K562 (cell line): ENCODE measurements around the gene NR0B2.

Experiments used
- AFF4 ChIP-seq: sonication (generic); formaldehyde crosslinking; IDR thresholded peaks from 2 replicates; pipeline ENCODE4 v1.8.0; 2023; ENCODE audit warnings: mild to moderate bottlenecking, missing genetic modification reagents
- CTCF ChIP-seq, 3 experiments: IDR thresholded peaks in 2 of 3; conservative IDR thresholded peaks in 1 of 3; 2 replicates each; pipeline ENCODE4 v1.5.1; 2011 to 2012; ENCODE audit warnings: low read length in 3 of 3, mild to moderate bottlenecking in 3 of 3, control low read depth in 2 of 3, improper control_type of control experiment in 1 of 3, inconsistent platforms in 1 of 3, low read depth in 1 of 3, mixed read lengths in 1 of 3, moderate library complexity in 1 of 3; ENCODE audit not compliant: insufficient read depth in 2 of 3
- FOXA1 ChIP-seq: fragments of 450-650 bp; IDR thresholded peaks from 2 replicates; pipeline ENCODE4 v1.6.1; 2016; ENCODE audit warnings: mild to moderate bottlenecking, borderline replicate concordance
- HMGXB4 ChIP-seq: sonication (generic); formaldehyde crosslinking; IDR thresholded peaks from 2 replicates; pipeline ENCODE4 v1.8.1; 2023; ENCODE audit warnings: mild to moderate bottlenecking, missing genetic modification reagents
- PKNOX1 ChIP-seq: fragments of 450-650 bp; IDR thresholded peaks from 2 replicates; pipeline ENCODE4 v1.6.1; 2016
- SOX6 ChIP-seq: fragments of 450-650 bp; IDR thresholded peaks from 2 replicates; pipeline ENCODE4 v1.6.1; 2014; ENCODE audit warnings: mild to moderate bottlenecking
- STAG1 ChIP-seq: sonication (generic); formaldehyde crosslinking; IDR thresholded peaks from 2 replicates; pipeline ENCODE4 v1.5.0; 2020; ENCODE audit warnings: missing genetic modification reagents, borderline replicate concordance
- TAF1 ChIP-seq: IDR thresholded peaks from 2 replicates; pipeline ENCODE4 v1.6.1; 2011; ENCODE audit warnings: mild to moderate bottlenecking, low read length, moderate library complexity; ENCODE audit not compliant: insufficient read depth, control insufficient read depth, severe bottlenecking; ENCODE audit errors: extremely low read depth
- TBP ChIP-seq: optimal IDR thresholded peaks from 2 replicates; pipeline ENCODE3; 2011; ENCODE audit warnings: low read depth, low read length, improper control_type of control experiment
- XRCC3 ChIP-seq: fragments of 450-650 bp; IDR thresholded peaks from 2 replicates; pipeline ENCODE4 v1.6.1; 2017; ENCODE audit warnings: mild to moderate bottlenecking, moderate library complexity
- ZNF165 ChIP-seq: fragments of 250-450 bp; sonication (Bioruptor Pico); IDR thresholded peaks from 2 replicates; pipeline ENCODE4 v1.4.0; 2020; ENCODE audit warnings: borderline replicate concordance

- TF ChIP-seq FOXA1: no peak
- TF ChIP-seq TAF1: no peak
- TF ChIP-seq AFF4 (CRISPR knock-in tag): no peak
- no peak for TF ChIP-seq XRCC3
- no peak for TF ChIP-seq STAG1 (CRISPR knock-in tag)
- TF ChIP-seq PKNOX1: no peak
- TF ChIP-seq CTCF (IDR thresholded peaks at IDR 0.05 in 2 of 3, conservative IDR thresholded peaks at IDR 0.05 in 1 of 3; ENCODE audit: insufficient read depth in 2 of 3, low read depth in 1 of 3, low read length in 3 of 3): no peak
- no peak for TF ChIP-seq ZNF165 (CRISPR knock-in tag)
- no peak for TF ChIP-seq HMGXB4 (CRISPR knock-in tag)
- TF ChIP-seq TBP: no peak
- no peak for TF ChIP-seq SOX6
These were observed 25.5 kb downstream of the NR0B2 start for GRCh38 chr1:26888231-26888630.
